ENCODE measurements around the gene FARP1. TPM values are rescaled to one million over a fixed set of nuclear protein-coding genes. Genes with fewer than 3 reads are reported as not detected.

FARP1 gene
- total RNA-seq, 1 donor: 125 TPM

DNA sequence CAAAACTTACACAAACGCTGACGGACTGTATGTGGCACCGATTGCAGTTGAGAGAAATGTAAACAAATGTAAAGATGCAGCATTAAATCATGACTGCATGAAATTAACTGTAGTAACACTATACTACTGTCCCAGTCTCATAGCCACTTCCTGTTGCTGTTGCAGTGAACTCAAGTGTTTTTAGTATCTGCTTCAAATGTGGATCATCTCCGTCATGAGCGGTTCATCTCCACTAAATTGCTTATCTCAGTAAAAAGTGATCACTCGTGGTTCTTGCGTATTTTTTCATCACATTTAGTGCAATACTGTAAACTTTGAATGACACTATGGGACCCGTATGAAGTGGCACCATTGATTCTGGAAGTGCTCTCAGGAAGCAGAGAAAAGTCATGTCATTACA, 94.4 kb downstream of the FARP1 start:
- no peak for DNase-seq (ENCODE audit: low read depth)
- TF ChIP-seq CTCF (IDR thresholded peaks at IDR 0.05; ENCODE audit: insufficient read depth, low read depth, low read length): no peak
- H3K4me3 ChIP-seq (ENCODE audit: low read depth, low read length): no peak overlapping the region

DNA sequence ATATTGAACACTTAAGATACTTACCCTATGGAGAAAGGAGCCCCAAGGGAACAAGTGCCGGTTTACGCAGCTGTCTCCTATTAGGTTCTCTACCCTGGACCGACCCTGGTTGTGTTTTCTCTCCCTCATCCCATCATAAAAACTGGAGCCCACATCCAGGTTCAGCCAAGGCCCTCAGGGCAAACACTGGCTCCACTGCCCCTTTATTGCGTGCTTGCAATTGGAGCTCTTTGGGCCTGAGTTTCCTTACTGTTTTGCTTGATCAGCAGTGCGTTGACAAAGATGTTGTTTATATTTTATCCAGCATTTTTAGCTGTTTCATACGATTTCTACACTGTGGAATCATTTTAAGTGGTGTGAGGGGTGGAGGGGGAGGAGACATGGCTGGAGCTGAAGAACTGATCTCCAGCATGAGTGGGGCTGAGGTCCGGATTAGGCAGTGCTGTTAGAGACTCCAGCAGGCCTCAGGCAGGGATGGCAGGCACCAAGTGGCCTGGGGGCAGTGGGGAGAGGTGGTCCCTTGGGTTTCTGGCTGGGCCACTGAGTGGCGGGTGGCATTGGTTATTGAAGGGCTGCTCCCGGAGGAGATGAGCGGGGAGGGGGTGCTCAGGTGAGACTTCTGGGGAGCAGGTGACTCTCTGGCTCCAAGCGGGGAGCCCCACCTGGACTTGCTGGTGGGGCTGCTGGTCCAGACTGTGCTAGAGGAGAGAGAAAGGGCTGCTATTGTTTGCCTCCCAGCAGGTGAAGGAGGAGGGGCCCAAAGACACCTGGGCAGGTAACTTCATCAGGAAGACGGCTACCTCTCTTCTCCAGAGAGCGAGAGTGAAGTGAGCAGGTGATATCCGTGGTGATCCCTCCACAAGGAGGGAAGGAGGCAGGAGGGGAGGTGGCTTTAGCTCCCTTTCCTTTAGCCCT, 96.5 kb downstream of the FARP1 start:
- no peak for DNase-seq (ENCODE audit: low read depth)
- no peak for TF ChIP-seq CTCF (IDR thresholded peaks at IDR 0.05; ENCODE audit: insufficient read depth, low read depth, low read length)
- H3K4me3 ChIP-seq (ENCODE audit: low read depth, low read length): no peak overlapping the region

- DNase-seq (ENCODE audit: low read depth): no peak
- no peak for TF ChIP-seq CTCF (IDR thresholded peaks at IDR 0.05; ENCODE audit: insufficient read depth, low read depth, low read length)
- no peak overlapping the region for H3K4me3 ChIP-seq (ENCODE audit: low read depth, low read length)
Observed at GRCh38 chr13:98240135-98240534, 97.2 kb downstream of the FARP1 start.

GRCh38 chr13:98240974-98241373, 98.1 kb downstream of the FARP1 start:
- no peak overlapping the region for H3K4me3 ChIP-seq (ENCODE audit: low read depth, low read length)
- no peak for DNase-seq (ENCODE audit: low read depth)
- TF ChIP-seq CTCF (IDR thresholded peaks at IDR 0.05; ENCODE audit: insufficient read depth, low read depth, low read length): no peak

DNA sequence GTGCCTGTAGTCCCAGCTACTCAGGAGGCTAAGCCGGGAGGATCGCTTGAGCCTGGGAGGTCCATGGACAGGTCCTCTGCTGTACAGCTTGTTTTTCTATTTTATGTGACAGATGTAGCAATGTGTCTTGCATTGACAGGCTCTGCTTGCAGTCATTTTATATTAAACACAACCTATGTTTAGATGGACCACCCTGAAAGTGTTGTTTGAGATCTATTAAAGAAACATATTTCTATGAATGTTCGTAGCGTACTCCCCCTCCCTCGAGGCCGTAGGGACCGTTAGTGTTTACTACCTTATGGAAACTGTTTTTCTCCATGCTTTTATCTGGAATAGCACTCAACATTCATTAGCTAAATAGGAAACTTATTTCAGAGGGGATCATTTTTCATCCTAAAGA, 99.1 kb downstream of the FARP1 start:
- TF ChIP-seq CTCF (IDR thresholded peaks at IDR 0.05; ENCODE audit: insufficient read depth, low read depth, low read length): no peak
- DNase-seq (ENCODE audit: low read depth): no peak

GRCh38 chr13:98242403-98242802, 99.5 kb downstream of the FARP1 start:
- H3K4me3 ChIP-seq (ENCODE audit: low read depth, low read length): no peak overlapping the region
- no peak for TF ChIP-seq CTCF (IDR thresholded peaks at IDR 0.05; ENCODE audit: insufficient read depth, low read depth, low read length)
- no peak for DNase-seq (ENCODE audit: low read depth)

More for the DNA sequence above, 99.1 kb downstream of the FARP1 start:
- H3K4me3 ChIP-seq (ENCODE audit: low read depth, low read length): no peak overlapping the region

DNA sequence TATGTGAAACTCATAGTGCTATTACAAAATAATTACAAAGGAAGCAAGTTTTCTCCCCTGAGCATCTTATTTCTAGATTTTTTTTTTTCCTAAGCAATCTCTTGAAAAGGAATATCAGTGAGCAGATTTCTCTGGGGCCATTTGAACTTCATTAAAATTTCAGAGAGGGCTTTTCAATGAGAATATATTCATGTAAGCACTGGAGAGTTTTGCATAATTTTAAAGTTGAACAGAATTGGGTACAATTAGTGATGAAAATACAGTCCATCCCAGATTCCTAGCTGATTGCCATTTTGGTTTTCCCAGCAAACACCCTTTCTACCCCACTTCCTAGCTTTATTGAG, 101.0 kb downstream of the FARP1 start:
- no peak overlapping the region for H3K4me3 ChIP-seq (ENCODE audit: low read depth, low read length)
- TF ChIP-seq CTCF (IDR thresholded peaks at IDR 0.05; ENCODE audit: insufficient read depth, low read depth, low read length): no peak
- DNase-seq (ENCODE audit: low read depth): no peak
